SW480 (cell line): ENCODE results near the gene LIPC.

Source experiments
- DNase-seq: peaks from one replicate; pipeline ENCODE4 v3.0.0-alpha.2; 2016; ENCODE audit warnings: low spot score

LIPC gene

DNA sequence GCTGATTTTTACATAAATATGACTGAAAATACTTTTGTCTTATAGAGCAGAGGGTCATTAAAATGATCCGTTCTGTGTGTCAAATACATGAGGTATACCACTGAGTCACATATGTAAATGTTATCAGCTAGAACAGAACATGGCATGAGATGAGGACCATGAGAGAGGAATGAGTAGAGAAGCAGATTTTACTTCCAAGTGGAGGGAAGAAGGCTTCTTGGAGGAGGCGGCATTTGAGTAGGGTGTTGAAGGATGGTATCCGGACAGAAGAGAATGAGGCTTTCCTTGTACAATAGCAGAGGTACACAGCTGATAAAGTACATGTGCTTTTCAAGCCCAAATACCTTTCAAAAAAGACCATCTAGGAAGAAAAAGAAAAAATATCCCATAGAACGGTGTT, 4.8 kb downstream of the LIPC start:
- DNase-seq = no peak

GRCh38 chr15:58437531-58438105, 5.8 kb downstream of the LIPC start:
- DNase-seq = no peak

GRCh38 chr15:58438111-58438510, 6.3 kb downstream of the LIPC start:
- DNase-seq = no peak

DNA sequence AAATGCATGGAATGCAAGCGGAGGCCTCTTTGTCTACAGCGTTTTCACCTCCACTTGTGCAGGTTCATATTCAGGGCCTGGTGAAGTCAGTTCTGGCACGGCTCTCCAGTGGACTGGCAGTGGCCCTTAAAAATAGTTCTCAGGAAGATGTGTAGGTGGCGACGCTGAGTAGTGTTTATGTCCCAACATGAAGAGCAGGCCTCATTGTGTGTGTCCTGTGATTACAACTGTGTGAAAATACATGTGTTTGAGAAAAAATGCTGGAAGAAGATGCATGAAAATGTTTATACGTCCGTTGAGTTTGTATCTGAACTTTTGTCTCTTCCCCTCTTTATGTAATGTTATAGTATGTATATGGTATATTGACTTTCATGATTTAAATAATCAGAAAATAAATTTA, 7.2 kb downstream of the LIPC start:
- peak; percentile 54 for DNase-seq

- no peak for DNase-seq
These were observed 8.5 kb downstream of the LIPC start for GRCh38 chr15:58440158-58440910.

- DNase-seq = no peak
These were observed 9.1 kb downstream of the LIPC start for GRCh38 chr15:58440922-58441321.

- DNase-seq = no peak
These were observed 9.7 kb downstream of the LIPC start for GRCh38 chr15:58441376-58442070.

DNA sequence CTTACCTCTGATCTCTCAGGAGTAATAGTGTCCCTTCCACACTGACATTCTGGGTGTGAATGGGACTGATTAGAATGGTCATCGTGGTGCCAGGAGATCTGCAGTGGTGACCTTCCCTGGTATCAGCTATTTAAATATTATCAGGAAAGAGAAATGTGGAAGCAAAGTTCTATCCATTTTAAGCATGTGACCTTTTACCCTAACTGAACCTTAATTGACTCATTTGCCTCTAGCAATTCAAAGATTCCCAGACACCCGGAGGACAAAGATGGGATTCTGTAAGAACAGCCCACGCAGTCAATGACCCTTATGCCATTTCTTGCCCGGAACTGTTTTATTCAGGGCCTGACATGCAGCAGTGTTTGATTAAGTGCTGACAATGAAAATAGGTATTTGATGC, 10.3 kb downstream of the LIPC start:
- no peak for DNase-seq

DNA sequence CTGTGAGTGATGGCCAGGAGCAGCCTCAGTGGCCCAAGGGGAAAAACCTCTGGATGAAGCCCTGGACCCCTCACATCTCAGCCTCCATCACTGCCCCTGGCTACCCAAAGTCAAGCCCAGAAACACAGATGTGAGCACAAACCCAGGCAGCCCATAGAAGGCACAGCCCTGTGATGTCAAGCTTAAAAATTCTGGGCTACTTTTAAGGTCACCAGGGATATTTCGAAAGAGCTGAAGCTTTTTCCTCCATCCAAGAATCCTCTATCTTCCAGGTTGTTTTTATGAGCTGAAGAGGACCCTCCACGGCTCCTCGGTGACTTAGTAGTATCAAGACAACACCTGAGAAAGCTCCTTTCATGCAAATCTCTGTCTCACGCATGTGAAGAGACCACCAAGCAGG, 11.5 kb downstream of the LIPC start:
- DNase-seq = no peak

GRCh38 chr15:58444056-58444455, 12.3 kb downstream of the LIPC start:
- no peak for DNase-seq

DNA sequence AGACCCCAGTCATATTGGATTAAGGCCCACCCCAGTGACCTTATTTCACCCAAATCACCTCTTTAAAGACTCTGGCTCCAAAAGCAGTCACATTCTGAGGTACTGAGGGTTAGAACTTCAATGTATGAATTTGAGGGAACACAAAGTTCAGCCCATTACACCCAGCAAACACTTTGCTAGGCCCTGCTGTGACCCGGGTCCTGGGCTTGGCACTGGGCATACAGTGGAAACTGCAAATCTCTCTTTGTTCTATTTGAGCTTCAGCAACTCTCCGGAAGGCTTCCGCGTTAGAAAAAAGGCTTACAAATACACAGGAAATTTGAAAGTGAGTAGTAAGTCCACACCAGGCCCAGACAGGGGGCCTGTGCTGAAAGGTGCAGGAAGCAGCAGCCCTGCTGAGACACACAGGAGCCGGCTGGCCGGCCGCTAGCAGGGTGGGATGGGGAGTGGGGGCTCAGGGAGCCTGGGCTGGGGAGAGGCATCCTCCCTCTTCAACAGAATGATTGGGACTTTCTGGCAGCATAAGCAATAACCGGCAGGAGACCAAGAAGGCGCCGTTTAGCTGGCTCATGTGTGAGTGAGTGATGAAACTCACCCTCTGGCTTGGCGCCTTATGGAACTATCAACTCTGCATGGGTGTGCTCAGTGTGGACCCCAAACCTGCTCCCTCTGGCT, 13.0 kb downstream of the LIPC start:
- DNase-seq = no peak

GRCh38 chr15:58445865-58446264, 14.1 kb downstream of the LIPC start:
- DNase-seq = no peak

DNA sequence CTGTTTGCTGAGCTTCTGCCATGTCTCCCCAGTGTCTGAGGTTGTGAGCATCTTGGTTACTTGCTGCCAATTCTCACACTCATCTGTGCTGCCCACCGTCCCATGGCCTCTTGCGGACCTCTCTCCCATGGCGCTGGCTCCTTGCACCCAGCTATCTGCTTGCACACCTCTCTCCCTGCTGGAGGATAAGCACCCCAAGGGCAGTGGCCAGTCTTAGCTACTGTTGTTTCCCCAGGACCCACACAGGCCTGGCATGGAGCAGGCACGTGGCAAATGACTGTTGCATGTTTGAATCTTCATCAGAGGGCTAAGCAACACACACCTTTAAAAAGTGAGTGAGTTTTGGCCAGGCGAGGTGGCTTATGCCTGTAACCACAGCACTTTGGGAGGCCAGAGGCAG, 14.7 kb downstream of the LIPC start:
- no peak for DNase-seq

- DNase-seq = no peak
These were observed 15.7 kb downstream of the LIPC start for GRCh38 chr15:58447271-58448010.

DNA sequence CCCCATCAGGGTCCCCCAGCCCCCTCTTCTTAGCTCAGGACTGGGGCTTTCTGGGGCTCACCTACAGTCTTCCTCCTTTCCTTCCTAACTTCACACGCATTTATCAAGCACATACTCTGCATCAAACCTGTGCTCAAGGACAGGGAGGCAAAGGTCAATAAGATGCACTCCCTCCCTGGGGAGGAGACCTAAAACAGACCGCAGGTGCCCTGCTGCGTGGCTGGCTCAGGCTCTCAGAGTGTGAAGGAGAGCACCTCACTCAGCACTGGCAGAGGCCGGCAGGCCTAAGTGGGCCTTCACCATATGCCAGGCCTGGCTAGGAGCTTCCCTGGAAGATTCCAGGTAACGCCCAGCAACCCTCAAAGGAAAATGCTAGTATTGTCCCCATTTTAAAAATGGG, 16.5 kb downstream of the LIPC start:
- DNase-seq = no peak

- no peak for DNase-seq
These were observed 17.1 kb downstream of the LIPC start for GRCh38 chr15:58448906-58449305.

DNA sequence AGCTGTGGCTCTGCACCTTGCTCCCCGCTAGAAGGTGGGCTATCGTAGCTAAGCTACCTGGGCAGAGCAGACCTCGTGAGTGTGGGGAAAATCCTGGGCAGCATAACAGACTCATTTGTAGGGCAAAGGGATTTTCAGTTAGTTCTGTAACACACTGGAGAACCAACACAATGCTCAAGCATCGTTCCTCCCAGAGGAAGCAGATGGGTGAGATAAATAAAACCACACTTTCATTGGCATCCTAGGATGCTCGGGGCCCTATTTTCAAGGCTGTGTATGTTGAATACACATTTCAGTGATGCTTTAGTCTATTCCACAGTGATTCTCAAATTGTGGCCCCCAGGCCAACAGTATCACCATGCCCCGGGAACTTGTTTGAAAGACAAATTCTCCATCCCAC, 20.0 kb downstream of the LIPC start:
- no peak for DNase-seq

DNA sequence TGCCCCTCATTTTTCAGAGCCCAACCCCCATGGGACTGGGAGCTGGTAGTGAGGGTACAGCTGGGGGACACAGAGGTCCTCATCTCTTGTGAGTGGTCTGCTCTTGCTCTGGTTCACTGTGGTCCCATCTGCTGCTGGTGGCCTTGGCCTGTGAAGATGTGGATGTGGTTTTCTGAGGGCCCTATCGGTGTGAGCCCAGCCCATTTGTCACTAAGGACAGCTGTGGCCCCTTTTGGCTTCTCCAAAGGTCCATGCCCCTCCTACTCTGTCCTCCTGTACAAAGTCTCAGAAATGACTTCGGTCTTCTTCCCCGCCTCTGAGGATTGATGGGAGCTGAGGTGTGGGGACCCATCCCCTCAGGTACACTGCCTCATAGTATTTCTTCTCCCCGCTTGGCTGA, 21.0 kb downstream of the LIPC start:
- no peak for DNase-seq

- DNase-seq = no peak
These were observed 22.4 kb downstream of the LIPC start for GRCh38 chr15:58453931-58454793.

GRCh38 chr15:58454950-58455401, 23.2 kb downstream of the LIPC start:
- no peak for DNase-seq

GRCh38 chr15:58457466-58457965, 25.7 kb downstream of the LIPC start:
- DNase-seq = no peak
